T-helper 1 cell treated with Interleukin-12 subunit alpha and Interleukin-12 subunit beta and Interleukin-4 antibody, amounts not matched to agents 30 ng/mL and 1 ng/mL, for 36 hours (primary cell): ENCODE results near the gene SLC17A6. TPM values are rescaled to one million over a fixed set of nuclear protein-coding genes. Genes with fewer than 3 reads are reported as not detected.

Source experiments
- intact Hi-C: fragments of 100-400 bp; cut with micrococcal nuclease; formaldehyde crosslinking; loops from one replicate; pipeline ENCODE4 v1.15.1; 2024
- total RNA-seq: library from RNA; stranded (reverse); gene quantifications from 2 replicates; pipeline ENCODE4 v1.2.3, GENCODE V29; 2022

Gene SLC17A6
- not detected in 2 replicates for total RNA-seq

- intact Hi-C loops = no loop called here
These were observed at the start of gene SLC17A6 for GRCh38 chr11:22337596-22338485. Gene SLC17A6 (plus strand): TSS chr11:22338381. CDS start chr11:22338534, 153 bp downstream.

GRCh38 chr11:22302368-22302767 lies 35.8 kb upstream of the SLC17A6 start:
- intact Hi-C loops = no loop called here

- intact Hi-C loops = loop anchor here (1.0 to 2.0 kb wide), 3 partner anchors 59 to 1656 kb away; no protein-coding TSS in a partner anchor
These were observed 33.7 kb upstream of the SLC17A6 start for GRCh38 chr11:22304337-22304961.

DNA sequence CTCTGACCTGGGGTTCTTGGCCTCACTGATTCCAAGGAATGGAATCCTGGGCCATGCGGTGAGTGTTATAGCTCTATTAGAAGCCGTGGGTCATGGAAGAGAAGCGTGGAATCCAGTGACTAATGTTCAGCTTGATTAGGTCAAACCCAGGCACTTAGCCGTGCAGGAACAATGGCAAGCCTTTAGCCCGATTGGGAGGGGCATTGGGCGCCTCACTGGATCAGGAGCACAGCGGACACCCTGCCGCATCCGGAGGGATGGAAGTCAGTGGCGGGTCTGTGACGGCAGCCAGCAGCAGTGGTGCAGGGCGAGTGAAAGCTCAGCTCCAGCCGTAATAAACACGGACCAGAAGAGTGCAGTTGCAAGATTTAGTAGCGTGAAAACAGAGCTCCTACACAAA lies 20.5 kb upstream of the SLC17A6 start:
- intact Hi-C loops = no loop called here

GRCh38 chr11:22331771-22332170 lies 6.4 kb upstream of the SLC17A6 start:
- intact Hi-C loops = no loop called here

- intact Hi-C loops = no loop called here
These were observed 1.6 kb upstream of the SLC17A6 start for GRCh38 chr11:22336587-22336986.

DNA sequence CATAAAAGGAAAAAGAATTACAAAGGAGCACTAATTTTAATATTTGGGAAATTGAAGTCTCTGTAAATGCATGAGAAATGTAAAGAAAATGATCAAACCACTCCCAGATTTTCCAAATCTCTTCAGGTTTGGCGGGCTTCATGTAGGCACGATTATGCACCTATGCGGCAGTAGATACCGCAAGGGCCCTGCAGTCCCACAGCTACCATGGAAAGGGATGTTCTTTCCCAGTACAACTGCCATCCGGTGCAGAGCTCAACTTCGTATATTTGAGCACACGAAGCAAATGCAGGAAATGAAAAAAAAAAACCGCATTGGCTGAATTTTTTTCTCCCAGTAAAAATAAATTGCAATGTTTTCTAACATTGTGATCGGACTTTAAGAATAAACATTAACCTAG lies 1.4 kb downstream of the SLC17A6 start:
- intact Hi-C loops = no loop called here

DNA sequence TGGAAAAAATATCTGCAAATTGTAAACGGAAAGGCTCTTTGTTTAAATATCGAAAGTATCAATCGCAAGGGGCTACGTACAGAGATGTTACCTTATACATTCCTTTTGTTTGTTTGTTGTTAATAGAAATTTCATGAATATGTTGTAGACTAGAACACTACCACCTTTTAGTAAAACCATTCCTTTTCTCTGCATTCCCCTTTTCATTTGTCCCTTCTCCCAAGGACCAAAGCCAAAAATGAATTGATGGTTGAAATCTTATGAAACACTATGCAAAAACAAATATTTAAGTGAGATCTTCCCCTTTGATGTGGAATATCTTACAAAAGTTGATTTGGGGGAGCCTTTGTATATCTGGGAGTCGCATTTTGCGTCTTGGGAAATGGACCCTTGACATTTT lies 2.1 kb downstream of the SLC17A6 start:
- intact Hi-C loops = no loop called here

DNA sequence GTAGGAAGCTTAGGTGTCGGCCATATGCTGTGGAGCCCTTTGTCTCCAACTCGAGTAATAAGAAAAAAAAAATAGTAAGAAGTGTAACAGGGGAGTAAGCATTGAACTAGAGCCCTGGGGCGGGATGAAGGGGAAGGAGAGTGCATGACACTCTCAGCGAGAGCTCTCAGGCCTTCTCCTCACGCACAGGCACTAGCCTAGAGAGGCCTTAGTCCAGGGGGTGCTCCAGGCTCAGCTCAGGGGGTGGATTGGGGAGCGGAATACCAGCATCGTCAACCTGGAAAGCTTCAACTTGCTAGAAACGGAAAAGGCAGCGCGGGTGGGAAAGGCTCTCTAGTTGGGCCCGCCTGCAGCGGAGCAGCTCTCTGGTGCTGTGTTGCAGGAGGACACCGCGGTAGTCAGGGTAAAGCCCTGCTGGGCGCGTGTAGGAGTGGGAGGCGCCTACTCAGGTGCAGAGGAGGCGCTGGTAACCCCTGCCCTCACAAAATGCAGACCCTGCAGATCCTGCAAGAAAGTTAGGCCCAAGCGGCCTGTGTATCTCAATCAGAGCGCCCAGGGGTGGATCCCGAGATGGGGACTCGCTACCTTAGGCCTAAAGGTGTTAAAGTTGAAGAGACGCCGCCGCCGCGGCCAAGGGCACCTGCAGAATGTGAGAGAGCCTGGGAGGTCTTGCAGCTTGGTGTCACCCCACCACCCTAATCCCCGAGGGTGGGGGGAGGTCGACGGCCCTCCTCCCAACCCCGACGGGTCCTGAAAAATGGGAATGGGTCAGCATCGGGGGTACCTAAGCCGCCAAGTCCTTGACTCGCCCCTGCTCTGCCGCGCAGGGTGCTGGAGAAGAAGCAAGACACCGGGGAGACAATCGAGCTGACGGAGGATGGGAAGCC lies 2.8 kb downstream of the SLC17A6 start:
- intact Hi-C loops = no loop called here

- intact Hi-C loops = no loop called here
These were observed 3.4 kb downstream of the SLC17A6 start for GRCh38 chr11:22341588-22341931.

- intact Hi-C loops = no loop called here
These were observed 4.2 kb downstream of the SLC17A6 start for GRCh38 chr11:22342211-22343031.

GRCh38 chr11:22343032-22343324 lies 4.8 kb downstream of the SLC17A6 start:
- intact Hi-C loops = no loop called here

GRCh38 chr11:22343371-22344032 lies 5.3 kb downstream of the SLC17A6 start:
- intact Hi-C loops = no loop called here

GRCh38 chr11:22344081-22344480 lies 5.9 kb downstream of the SLC17A6 start:
- intact Hi-C loops = no loop called here

DNA sequence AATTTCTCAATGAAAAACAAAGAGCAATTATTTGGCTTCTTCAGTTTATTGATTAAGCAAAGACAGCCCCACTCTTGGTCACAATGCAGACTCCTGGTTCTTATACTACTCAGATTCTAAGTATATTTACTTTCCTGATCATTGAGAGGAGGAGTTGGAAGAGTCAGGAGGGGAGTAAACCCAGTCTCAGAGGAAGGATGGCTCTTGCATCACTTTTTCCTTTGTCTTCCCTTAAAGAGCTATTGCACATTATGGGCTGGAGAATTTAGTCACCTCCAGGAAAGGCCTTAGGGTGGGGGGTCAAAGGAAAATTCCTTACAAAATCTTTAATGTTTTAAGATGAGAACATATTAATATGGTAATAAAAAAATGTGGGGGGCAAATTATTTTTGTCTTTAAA lies 8.1 kb downstream of the SLC17A6 start:
- intact Hi-C loops = no loop called here

DNA sequence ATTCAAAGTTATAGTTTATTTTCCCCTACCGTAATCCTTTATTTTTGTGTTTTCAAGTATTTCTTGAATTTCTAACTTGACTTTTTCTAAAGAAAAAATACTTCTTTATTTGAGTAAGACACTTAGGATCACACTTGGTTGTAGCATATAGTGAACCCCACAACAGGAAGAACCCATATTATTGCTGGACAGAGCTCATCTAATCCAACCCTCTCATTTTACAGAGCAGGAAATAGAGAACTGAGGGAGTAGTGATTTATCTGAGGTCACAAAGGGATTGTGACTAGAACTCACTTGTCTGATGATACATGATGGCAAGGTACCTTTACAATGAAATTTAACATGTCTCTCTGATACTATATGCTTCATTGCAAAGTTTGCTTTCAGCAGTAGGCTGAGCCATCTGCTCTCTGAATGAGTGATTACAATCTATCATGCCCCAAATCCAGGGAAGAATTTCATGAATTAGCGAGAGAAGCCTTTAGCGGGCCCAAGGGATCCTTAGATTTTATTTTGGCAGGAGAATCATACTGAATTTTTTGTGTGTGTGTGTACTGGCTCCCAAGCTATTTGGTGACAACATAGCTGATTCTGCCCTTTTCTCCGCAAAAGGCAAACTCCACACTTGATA lies 9.8 kb downstream of the SLC17A6 start:
- intact Hi-C loops = no loop called here

GRCh38 chr11:22349491-22349890 lies 11.3 kb downstream of the SLC17A6 start:
- intact Hi-C loops = no loop called here

DNA sequence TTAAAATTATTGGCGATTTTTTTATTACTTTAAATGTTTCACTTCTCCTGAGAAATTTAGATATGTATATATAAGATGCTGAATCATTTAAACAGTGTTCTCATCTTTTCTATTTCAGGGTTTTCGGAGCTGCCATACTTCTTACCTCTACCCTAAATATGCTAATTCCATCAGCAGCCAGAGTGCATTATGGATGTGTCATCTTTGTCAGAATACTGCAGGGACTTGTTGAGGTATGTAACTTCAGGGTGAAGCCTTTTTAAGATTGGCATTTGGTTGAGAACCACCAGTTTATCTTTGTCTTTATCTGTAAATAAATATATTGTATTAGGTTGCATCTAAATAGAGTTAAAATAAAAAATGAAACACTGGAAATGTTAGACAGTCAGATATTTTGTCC lies 21.1 kb downstream of the SLC17A6 start:
- intact Hi-C loops = no loop called here

DNA sequence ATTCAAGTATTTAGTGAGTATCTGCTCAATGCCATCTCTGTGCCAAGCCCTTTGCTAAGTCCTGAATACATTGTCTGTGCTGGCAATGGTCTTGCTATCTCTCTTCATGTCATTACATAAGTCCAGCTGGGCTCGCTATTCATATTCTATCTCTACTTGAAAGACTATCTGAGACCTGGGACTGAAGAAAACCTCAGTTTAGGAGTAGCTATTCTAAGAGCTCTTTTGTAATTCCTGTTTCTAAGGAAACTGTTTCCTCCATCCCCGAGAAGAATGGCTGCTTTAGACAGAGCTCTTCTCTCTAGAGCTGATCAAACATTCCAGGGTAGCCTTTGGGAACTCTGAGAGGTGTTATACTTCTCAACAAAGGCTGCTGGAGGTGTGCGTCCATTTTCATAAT lies 33.0 kb downstream of the SLC17A6 start:
- intact Hi-C loops = no loop called here

DNA sequence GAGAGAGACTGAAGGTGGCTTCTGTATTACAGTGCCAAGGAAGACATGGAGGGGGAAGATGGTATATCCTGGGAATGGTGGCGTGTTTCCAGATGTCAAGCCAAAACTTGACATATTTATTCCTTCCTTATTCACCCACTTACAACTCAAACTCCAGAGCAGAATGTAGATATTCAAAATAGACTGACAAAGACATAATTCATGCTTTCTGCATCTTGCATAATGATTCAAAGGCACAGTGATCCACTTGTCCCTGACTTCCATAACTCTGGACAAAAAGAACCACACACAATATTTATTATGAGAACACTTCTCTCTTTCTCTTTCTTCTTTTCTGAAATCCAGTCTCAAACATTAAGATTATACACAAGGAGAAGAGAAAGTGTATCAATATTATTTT lies 48.9 kb downstream of the SLC17A6 start:
- intact Hi-C loops = no loop called here
